Measurements from ENCODE around the gene PHB1. TPM values are rescaled to one million over a fixed set of nuclear protein-coding genes. Genes with fewer than 3 reads are reported as not detected.
"Not testable (repeated sequence)": the region's sequence is repeated elsewhere in the genome, so short reads cannot be mapped to it uniquely, and the experiment has no call there.

The PHB1 gene
- total and polyA plus RNA-seq, 3 donors from 2014 or later = 69.1 to 103 (median 95.1) TPM

- H3K9me3 ChIP-seq = no peaks in the 10 kb centered on the region
- no peak overlapping the region for H3K4me3 ChIP-seq
- H3K27ac ChIP-seq = no peak overlapping the region
- H3K36me3 ChIP-seq (ENCODE audit: low read depth, missing control alignments) = no peaks in the 10 kb centered on the region
- TF ChIP-seq POLR2A (IDR thresholded peaks at IDR 0.05) (no peak), CTCF (IDR thresholded peaks at IDR 0.05) (peak in 2 of 3 experiments; percentile 53 to 80)
- no peaks in the 10 kb centered on the region for H3K27me3 ChIP-seq
- intact Hi-C loops (cut with DNase I; ENCODE audit: low total_unique reads) = loop anchor here (10.0 kb wide), 1 partner anchor 120 kb away; no protein-coding TSS in a partner anchor
- peak; percentile 67 for DNase-seq
- 79 to 86% methylated on average over 9 to 13 of the region's 13 CpGs for WGBS, 2 donors
- H3K4me1 ChIP-seq = no peaks in the 10 kb centered on the region
Observed at GRCh38 chr17:49434821-49435670, 20.4 kb upstream of the PHB1 start.

- Histone ChIP-seq H3K36me3 (ENCODE audit: low read depth, missing control alignments) (no peaks in the 10 kb centered on the region), H3K4me3 (no peak overlapping the region), H3K27me3 (no peaks in the 10 kb centered on the region), H3K27ac (no peak overlapping the region), H3K4me1 (no peaks in the 10 kb centered on the region), H3K9me3 (no peaks in the 10 kb centered on the region)
- intact Hi-C loops (cut with DNase I; ENCODE audit: low total_unique reads) = loop anchor here (10.0 kb wide), 1 partner anchor 122 kb away; no protein-coding TSS in a partner anchor
- WGBS, 2 donors = 89 to 93% methylated on average over 4 of the region's 4 CpGs
- no peak for DNase-seq
- TF ChIP-seq POLR2A (IDR thresholded peaks at IDR 0.05) = no peak
- TF ChIP-seq CTCF (IDR thresholded peaks at IDR 0.05) = no peak
Observed at GRCh38 chr17:49433000-49433694, 18.5 kb upstream of the PHB1 start.

- no peak for DNase-seq
- 88 to 92% methylated on average over 8 of the region's 8 CpGs for WGBS, 2 donors
- no peak overlapping the region for H3K27ac ChIP-seq
- H3K36me3 ChIP-seq (ENCODE audit: low read depth, missing control alignments) = no peaks in the 10 kb centered on the region
- no peak overlapping the region for H3K4me3 ChIP-seq
- no peaks in the 10 kb centered on the region for H3K9me3 ChIP-seq
- no peaks in the 10 kb centered on the region for H3K4me1 ChIP-seq
- H3K27me3 ChIP-seq = no peaks in the 10 kb centered on the region
- intact Hi-C loops (cut with DNase I; ENCODE audit: low total_unique reads) = loop anchor here (10.0 kb wide), 1 partner anchor 123 kb away; no protein-coding TSS in a partner anchor
- TF ChIP-seq POLR2A (IDR thresholded peaks at IDR 0.05) (no peak), CTCF (IDR thresholded peaks at IDR 0.05) (no peak)
Observed at GRCh38 chr17:49431743-49432142, 17.1 kb upstream of the PHB1 start.

- no peak for DNase-seq
- no peaks in the 10 kb centered on the region for H3K27me3 ChIP-seq
- no peaks in the 10 kb centered on the region for H3K4me1 ChIP-seq
- no peak overlapping the region for H3K27ac ChIP-seq
- intact Hi-C loops (cut with DNase I; ENCODE audit: low total_unique reads) = no loop called here
- no peaks in the 10 kb centered on the region for H3K9me3 ChIP-seq
- no peaks in the 10 kb centered on the region for H3K36me3 ChIP-seq (ENCODE audit: low read depth, missing control alignments)
- no peak overlapping the region for H3K4me3 ChIP-seq
- no peak for TF ChIP-seq CTCF (IDR thresholded peaks at IDR 0.05)
- no peak for TF ChIP-seq POLR2A (IDR thresholded peaks at IDR 0.05)
Observed at GRCh38 chr17:49425004-49425286, 10.3 kb upstream of the PHB1 start.

GRCh38 chr17:49424276-49425003 lies 9.8 kb upstream of the PHB1 start:
- DNase-seq; intact Hi-C loops (cut with DNase I; ENCODE audit: low total_unique reads); H3K27ac ChIP-seq; H3K4me1 ChIP-seq; H3K27me3 ChIP-seq; H3K9me3 ChIP-seq; H3K4me3 ChIP-seq; H3K36me3 ChIP-seq (ENCODE audit: low read depth, missing control alignments): not testable (repeated sequence)
- 36 to 59% methylated on average over 16 of the region's 16 CpGs for whole genome bisulfite sequencing, 2 donors
